Rectal smooth muscle tissue (tissue), 1 donor: ENCODE data around the gene RACK1.

Experiments
- H3K27ac ChIP-seq: one replicate; pipeline ENCODE4 v1.7.0; 2013; ENCODE audit warnings: low read depth, low read length, inconsistent platforms
- H3K27me3 ChIP-seq: one replicate; pipeline ENCODE4 v1.7.0; 2013; ENCODE audit warnings: low read length; ENCODE audit not compliant: control insufficient read depth, insufficient read depth
- H3K36me3 ChIP-seq: one replicate; pipeline ENCODE4 v1.7.0; 2013; ENCODE audit warnings: low read length; ENCODE audit not compliant: control insufficient read depth, insufficient read depth
- H3K4me1 ChIP-seq: one replicate; pipeline ENCODE4 v1.7.0; 2013; ENCODE audit warnings: low read length; ENCODE audit not compliant: control insufficient read depth, insufficient read depth
- H3K4me3 ChIP-seq: one replicate; pipeline ENCODE4 v1.7.0; 2013; ENCODE audit warnings: low read length
- H3K9ac ChIP-seq: one replicate; pipeline ENCODE4 v1.7.0; 2013; ENCODE audit warnings: low read length

RACK1 gene

DNA sequence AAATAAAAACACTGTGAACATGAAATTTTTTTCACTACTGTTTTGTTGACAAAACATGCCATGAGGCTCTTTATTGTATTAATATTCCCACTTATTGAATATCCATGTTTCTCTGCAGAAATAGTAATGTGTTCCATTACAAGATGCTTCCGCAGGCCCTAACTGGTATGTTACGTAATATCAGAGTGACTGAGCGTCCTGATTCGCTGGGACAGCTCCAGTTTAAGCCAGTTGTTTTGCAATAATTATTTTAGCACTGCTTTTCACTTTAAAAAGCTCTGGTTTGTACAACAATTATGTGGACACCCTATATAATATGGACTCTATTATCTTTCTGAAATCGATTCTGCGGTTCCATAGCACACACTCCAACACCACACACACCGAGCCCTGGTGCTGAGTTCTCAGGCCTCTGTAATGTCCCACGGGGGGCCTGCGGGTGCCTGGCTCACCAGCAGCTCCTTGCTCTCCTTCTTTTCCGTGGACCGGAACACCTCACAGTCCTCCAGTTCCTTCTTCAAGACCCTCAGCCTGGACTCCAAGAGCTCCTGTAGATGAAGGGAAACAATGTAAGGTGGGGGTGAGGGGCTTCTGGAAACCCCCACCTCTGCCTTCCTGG is 40.5 kb downstream of the RACK1 start:
- Histone ChIP-seq H3K4me3 (peak overlapping the region; percentile 79), H3K36me3 (no peaks in the 10 kb centered on the region), H3K27me3 (peaks cover 4% of the 10 kb centered on the region), H3K4me1 (no peaks in the 10 kb centered on the region), H3K27ac (no peak overlapping the region), H3K9ac (no peak overlapping the region)

DNA sequence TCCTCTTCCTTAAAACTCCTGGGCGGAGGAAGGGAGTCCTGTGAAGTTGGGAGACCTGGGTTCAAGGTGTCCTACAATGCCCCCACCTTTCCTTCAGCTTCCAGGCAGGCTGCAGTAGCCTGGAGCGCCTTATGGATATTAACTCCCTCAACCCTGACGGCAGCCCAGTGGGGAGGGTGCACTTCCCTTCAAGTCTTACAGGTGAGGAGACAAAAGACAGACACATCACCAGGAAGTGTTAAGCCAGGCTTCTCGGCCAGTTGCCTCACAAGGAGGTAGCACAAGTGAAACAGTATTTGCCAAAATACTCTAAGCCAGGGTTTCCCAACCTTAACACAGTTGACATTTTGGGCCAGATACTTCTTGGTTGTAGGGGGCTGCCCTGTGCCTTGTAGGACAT is 42.9 kb downstream of the RACK1 start:
- Histone ChIP-seq H3K27ac (no peak overlapping the region), H3K4me3 (no peak overlapping the region), H3K36me3 (no peaks in the 10 kb centered on the region), H3K4me1 (no peaks in the 10 kb centered on the region), H3K9ac (no peak overlapping the region), H3K27me3 (peaks cover 4% of the 10 kb centered on the region)

DNA sequence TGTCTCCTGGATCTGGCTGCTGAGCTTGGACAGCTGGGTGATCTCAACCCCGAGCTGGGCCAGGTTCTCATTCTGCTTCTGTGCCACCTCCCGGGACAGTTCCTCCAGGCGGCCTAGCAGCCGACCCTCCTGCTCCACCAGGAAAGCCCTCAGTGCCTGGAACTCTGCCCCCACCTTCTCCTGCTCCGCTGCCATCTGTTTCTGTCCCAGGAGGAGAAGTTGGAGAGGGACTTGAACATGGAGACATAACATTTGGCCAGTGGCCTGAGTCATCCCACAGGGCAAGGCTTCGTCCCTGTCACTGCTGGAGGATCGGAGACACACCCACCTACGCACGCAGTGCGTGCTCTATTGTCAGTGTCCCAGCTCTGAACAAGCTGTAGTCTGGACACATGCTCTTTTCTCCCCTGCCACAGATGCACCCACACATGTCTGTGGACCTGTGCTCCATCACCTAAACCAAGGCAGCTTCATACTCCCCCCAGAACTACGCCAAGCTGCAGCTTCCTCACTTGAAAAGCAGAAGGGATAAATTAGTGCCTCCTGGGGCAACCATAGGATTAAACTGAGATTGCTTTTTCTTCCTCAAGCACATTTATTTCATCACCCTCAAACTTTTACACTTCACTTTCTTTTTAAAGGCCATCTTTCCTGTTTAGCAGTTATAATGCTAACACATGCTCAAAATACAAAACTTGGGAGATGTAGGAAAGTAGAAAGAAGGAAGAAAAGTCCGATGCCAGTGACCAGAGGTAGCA is 43.6 kb downstream of the RACK1 start:
- Histone ChIP-seq H3K4me3 (no peak overlapping the region), H3K9ac (no peak overlapping the region), H3K36me3 (no peaks in the 10 kb centered on the region), H3K27me3 (peaks cover 4% of the 10 kb centered on the region), H3K27ac (no peak overlapping the region), H3K4me1 (no peaks in the 10 kb centered on the region)

DNA sequence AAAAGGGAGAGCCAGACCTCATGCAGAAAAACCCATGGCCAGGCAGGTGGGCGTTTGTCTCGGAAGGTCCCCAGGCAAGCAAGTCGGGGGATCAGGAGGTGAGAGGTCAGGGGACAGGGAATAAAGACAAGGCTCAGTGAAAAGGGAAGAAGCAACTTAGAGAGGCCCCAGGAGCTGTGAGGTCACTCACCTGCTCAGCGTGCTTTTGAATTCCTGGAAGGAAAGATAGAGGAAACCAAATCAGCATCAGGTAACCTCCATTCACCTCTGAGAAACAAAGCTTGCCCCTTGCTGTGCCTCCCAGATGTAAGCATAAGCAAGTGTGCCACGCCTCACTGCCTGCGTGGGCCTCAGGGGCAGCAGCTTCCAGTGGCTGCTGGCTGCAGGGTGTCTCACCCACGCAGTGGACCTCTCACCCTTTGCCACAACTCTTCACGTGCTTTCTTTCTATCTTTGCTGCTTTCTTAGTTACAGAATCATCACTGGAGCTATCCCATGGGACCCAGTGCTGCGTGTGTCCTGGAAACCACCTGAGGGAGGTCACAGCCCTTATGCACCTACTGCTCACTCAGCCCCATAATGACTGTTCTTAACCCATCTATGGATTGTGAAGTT is 44.7 kb downstream of the RACK1 start:
- no peak overlapping the region for H3K27ac ChIP-seq

DNA sequence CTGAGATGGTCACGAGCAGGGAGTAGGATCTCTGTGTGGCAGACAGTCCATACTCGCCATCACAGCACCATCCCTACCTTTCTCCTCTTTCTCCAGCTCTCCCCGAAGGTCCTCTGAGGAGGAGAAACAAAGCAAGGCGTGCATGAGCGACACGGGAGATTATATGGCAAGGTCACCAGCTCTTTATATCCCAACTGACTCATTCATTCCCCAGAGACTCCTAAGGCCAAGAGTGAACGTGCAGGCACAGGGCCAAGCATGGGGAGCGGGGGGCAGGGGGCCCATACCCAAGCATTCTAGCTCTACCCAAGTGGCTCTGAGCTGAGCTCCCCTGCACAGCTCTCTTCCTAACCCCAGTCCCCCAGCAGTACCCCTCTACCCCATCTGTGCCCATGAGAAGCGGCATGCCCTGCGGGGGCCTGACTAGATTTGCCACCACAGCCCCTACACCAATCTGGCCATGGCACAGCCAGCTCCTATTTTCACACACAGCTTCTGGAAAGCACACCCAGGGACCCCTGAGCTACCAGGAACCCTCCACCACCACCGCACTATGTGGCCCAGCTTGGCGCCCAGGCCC is 45.5 kb downstream of the RACK1 start:
- H3K4me1 ChIP-seq, result no peaks in the 10 kb centered on the region
- no peak overlapping the region for H3K9ac ChIP-seq
- H3K4me3 ChIP-seq, result no peak overlapping the region
- H3K36me3 ChIP-seq, result no peaks in the 10 kb centered on the region
- H3K27me3 ChIP-seq, result no peaks in the 10 kb centered on the region
- no peak overlapping the region for H3K27ac ChIP-seq

More for the DNA sequence above, 44.7 kb downstream of the RACK1 start:
- Histone ChIP-seq H3K4me3 (no peak overlapping the region), H3K27me3 (peaks cover 4% of the 10 kb centered on the region), H3K9ac (no peak overlapping the region), H3K4me1 (no peaks in the 10 kb centered on the region), H3K36me3 (no peaks in the 10 kb centered on the region)

DNA sequence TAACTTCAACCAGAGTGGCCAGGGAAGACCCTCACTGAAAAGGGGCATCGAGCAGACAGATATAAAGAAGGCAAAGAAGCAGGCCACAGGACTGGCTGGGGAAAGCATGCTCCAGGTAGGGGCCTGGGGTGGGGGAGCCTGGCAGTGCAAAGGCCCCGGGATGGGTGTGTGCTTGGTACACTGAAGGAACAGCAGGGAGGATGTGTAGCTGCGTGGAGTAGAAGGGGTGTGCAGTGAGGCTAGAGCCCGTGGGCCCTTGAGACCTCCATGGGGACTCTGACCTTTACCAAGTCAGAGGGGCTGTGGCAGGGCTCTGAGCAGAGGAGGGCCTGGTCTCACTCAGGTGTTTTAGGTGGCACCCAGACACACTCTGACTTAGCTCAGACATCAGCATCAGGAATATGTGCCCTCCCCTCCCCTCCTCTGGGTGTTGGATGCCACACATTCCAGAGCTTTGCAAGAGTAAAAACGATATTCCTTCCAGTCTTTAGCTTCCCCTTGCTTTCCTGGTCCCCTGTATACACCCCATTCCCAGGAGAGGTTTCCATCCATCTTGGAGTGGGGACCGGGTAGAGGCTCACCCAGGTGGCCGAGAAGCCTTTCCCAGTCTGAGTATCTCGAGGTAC is 46.3 kb downstream of the RACK1 start:
- H3K36me3 ChIP-seq, result no peaks in the 10 kb centered on the region

DNA sequence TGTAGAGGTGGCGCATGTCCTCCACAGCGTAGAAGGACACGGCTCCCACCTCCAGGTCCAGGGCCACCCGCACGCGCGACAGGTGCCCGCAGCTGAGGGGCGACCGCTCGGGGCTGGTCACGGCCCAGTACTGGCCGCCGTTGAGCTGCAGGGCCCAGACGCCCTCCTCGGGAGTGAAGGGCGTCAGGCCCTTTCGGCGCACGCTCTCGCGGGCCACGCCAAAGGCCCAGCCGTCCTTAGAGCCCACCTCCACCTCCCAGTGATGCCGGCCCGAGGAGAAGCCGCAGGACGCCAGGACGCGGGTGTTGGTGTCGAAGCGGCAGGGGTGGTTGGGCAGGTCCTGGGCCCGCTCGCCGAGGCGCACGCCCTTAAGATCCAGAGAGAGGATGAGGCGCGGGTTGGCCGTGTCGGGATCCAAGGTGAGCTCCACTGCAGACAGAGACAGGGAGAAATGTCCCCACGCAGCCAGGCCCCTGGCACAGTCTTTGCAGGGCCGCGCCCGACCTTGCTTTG is 48.4 kb downstream of the RACK1 start:
- Histone ChIP-seq H3K27ac (no peak overlapping the region), H3K4me3 (no peak overlapping the region), H3K4me1 (peaks cover 5% of the 10 kb centered on the region), H3K27me3 (no peaks in the 10 kb centered on the region), H3K9ac (no peak overlapping the region), H3K36me3 (no peaks in the 10 kb centered on the region)

More for the DNA sequence above, 46.3 kb downstream of the RACK1 start:
- H3K27ac ChIP-seq, result no peak overlapping the region
- no peak overlapping the region for H3K4me3 ChIP-seq
- no peak overlapping the region for H3K9ac ChIP-seq
- peaks cover 3% of the 10 kb centered on the region for H3K4me1 ChIP-seq
- no peaks in the 10 kb centered on the region for H3K27me3 ChIP-seq

DNA sequence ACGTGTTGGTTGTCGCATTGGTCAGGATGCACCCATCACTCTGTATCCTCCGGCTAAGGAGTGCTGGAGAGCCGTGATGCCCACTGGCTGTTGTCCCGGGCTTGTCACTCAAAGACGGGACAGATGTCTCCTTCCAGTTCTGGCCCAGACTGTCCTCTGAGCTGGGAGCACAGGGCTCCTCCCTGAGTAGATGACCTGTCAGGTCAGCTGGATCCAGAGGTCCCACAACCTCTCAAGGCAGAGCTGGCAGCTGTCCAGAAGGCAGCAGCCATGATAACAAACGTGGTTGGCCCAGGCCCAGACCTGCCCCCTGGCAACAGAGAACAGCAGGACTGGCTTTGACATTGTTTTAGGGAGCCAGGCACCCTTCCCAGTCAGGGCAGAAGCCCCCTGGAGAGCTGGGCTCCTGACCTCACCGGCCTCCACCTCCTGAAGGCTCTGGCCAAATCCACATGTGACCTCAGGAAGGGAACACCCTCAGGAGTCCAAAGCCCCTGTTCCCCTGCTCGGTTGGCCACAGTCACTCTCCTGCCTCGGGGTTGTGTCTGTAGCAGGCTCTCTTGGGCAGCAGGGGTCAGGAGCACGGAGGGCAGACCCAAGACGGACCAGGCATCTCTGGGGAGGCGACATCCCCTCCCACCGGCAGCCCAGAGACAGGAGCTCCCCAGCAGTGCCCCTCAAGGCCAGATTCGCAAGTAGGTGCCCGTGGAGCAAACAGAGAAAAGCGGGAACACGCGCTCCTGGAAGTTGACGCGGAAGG is 49.0 kb downstream of the RACK1 start:
- Histone ChIP-seq H3K9ac (no peak overlapping the region), H3K27ac (no peak overlapping the region), H3K27me3 (no peaks in the 10 kb centered on the region), H3K36me3 (no peaks in the 10 kb centered on the region), H3K4me1 (peaks cover 5% of the 10 kb centered on the region), H3K4me3 (no peak overlapping the region)

DNA sequence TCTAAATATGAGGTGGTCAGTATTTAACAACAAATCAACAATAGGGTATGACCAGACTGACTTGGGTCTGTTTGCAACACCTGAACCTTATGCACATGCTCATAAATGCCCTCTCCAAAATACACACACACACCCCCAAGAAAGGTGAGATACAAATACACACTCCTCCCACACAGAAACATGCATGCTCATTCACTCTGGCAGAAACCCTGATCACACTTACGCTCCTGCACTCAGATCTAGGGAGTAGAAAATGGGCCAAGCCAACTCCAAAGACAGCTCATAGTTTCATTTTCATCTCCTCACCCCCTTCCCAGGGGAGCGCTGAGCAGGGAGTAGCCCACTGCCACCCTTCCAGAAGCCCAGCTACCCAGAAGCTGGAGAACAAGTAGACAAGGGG is 50.0 kb downstream of the RACK1 start:
- H3K4me3 ChIP-seq, result no peak overlapping the region
- H3K4me1 ChIP-seq, result peaks cover 5% of the 10 kb centered on the region
- no peaks in the 10 kb centered on the region for H3K27me3 ChIP-seq
- no peak overlapping the region for H3K9ac ChIP-seq
- H3K36me3 ChIP-seq, result no peaks in the 10 kb centered on the region
- no peak overlapping the region for H3K27ac ChIP-seq

DNA sequence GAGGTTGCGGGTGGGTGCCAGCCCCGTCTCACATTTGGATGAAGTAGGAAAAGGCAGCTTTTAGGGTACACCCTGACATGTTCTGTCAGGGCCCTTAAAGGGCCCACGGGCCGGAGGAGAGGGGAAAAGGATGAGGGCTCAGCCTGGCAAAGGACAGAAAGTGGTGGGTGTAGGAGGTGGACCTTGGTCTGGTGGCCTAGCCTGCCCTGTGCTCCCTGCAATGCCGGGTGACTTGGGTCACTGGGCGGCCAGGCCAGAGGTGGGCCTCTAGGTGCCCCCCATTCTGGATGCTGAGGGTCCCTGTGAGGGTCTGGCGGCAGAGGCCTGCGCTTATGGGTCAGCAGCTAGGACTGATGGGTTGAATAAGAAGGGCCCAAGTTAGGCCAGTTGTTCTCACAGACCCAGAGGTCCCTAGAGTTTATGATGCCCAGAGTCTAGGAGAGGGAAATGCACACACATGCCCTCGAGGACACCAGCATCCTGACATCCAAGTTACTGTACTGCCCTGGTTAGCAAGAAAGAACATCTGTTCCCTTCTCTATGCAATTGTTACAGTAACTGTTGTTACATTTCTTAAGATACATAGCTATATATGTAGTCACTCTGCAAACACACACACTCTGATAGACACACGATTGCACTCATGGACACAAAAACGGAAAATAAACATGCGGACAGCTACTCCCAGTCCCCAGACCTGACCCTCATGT is 51.2 kb downstream of the RACK1 start:
- Histone ChIP-seq H3K27me3 (no peaks in the 10 kb centered on the region), H3K9ac (no peak overlapping the region), H3K4me1 (peaks cover 5% of the 10 kb centered on the region), H3K27ac (peak overlapping the region; percentile 85), H3K36me3 (no peaks in the 10 kb centered on the region), H3K4me3 (peak overlapping the region; percentile 75)
